GM21367 (cell line): Measurements from ENCODE around the gene OR2AT4.
"Not testable (repeated sequence)": the region's sequence is repeated elsewhere in the genome, so short reads cannot be mapped to it uniquely, and the experiment has no call there.

Source experiments
- ATAC-seq: cut with Tn5 transposase; IDR thresholded peaks from one replicate; pipeline ENCODE4 v1.9.1; 2021; ENCODE audit not compliant: unreplicated experiment

The OR2AT4 gene

GRCh38 chr11:75096456-75097172 is at the start of gene OR2AT4:
OR2AT4 (minus strand) TSS chr11:75096876.
- ATAC-seq, result no peak

GRCh38 chr11:75145972-75146519 is 49.4 kb upstream of the OR2AT4 start:
- no peak for ATAC-seq

DNA sequence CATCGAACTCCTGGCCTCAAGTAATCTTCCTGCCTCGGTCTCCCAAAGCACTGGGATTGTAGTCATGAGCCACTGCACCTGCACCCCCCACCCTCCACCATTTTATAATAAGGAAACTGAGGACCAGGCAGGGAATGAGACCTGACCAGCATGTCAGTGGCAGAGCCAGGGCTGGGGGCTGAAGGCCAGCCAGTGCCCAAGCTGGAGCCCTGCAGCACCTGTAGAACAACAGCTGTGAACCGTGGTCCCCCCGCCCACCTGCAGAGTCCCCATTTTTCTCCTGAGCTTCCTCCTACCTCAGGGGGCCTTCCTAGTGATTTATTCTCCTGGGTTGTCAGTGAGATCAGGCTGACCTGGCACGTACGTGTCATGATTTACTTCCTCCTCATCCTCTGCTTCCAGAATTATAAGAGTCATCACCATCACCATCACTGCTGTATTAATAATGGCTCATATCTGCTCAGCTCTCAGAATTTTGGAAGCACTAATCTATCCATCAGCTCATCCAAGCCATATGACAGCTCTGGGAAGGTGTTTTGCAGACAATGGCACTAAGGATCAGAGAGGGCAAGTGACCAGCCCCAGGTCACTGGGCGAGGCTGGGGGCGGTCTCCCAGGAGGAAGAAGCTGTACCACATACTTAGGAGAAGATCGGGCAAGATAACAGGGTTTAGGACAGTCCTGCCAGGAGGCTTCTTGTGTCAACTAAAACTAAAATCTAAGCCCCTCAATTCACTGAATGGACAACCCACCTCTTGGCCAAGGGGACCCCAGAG is 48.7 kb upstream of the OR2AT4 start:
- ATAC-seq, result no peak

GRCh38 chr11:75144716-75145014 is 48.0 kb upstream of the OR2AT4 start:
- ATAC-seq, result no peak

GRCh38 chr11:75143420-75143731 is 46.7 kb upstream of the OR2AT4 start:
- no peak for ATAC-seq

DNA sequence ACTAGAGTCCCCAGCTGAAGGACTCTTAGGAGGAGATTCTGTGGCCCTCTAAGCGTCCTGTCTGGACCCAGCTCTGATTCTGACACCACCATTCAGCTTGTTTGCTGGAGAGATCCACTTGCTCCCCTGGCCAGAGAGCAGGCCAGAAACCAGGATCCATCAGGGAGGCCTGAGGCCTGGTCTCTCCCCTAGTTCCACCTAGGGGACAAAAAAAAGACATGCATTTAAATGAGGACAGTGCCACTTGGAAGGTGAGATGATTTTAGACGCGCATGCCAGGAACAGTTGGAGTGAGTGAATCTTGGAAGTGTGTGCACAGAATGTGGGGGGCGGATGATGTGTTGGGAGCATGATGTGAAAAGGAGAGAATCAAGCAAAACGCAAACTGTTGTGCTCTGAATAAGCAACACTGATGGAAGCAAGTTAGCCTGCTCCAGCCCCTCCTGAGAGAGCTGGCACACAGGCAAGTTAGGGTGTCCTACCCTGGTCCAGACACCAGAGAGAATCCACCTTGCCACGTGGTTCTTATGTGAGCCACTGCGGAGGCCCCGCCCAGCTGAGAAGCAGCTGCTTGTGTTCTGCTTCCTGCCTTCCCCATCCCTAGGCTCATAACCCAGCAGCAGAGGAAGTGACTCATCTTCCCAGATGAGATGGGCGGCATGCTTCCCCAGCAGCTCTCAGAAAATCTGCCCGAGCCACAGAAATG is 46.2 kb upstream of the OR2AT4 start:
- peak; percentile 69 for ATAC-seq

DNA sequence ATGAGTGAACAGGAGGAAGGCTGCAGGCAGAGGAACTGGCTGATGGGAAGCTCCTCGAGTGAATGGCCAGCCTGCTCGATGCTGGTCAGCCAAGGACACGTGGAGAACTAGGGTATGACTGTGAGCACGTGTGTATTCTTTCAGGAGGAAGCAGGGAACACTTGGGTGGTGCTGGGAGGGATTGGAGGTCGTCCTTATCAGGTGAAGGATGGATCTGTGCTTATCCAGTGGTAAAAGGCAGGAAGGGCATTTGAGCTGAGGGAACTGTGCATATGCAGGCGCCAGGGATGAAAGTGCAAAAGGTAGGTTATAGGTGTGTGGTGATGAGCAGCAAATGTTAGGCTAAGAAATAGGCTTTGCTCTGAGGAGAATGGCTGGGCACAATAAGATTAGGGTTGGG is 44.5 kb upstream of the OR2AT4 start:
- no peak for ATAC-seq

- no peak for ATAC-seq
Measured at GRCh38 chr11:75140269-75141138, 43.8 kb upstream of the OR2AT4 start.

DNA sequence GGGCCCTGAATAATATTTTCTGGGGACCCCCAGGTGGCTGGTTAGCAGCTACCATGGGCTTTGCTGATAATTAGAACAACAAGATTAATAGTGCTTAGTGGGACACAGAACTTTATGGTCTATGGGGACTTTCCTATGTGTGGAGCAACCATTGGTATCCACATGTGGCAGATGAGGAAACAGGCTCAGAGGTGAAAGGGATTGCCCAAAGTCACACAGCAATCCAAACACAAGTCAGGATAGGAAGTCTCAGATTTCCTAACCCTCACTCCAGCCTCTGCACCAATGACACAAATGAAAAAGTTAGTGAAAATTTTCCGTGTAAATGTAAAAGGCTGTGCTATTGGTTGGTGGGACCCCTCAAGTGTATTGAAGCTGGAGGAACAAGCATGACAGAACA is 39.0 kb upstream of the OR2AT4 start:
- ATAC-seq, result no peak

- no peak for ATAC-seq
Measured at GRCh38 chr11:75135021-75135650, 38.5 kb upstream of the OR2AT4 start.

GRCh38 chr11:75133976-75134375 is 37.3 kb upstream of the OR2AT4 start:
- no peak for ATAC-seq

- ATAC-seq, result no peak
Measured at GRCh38 chr11:75132080-75132479, 35.4 kb upstream of the OR2AT4 start.

GRCh38 chr11:75126564-75126963 is 29.9 kb upstream of the OR2AT4 start:
- ATAC-seq, result no peak

GRCh38 chr11:75118577-75118976 is 21.9 kb upstream of the OR2AT4 start:
- no peak for ATAC-seq

DNA sequence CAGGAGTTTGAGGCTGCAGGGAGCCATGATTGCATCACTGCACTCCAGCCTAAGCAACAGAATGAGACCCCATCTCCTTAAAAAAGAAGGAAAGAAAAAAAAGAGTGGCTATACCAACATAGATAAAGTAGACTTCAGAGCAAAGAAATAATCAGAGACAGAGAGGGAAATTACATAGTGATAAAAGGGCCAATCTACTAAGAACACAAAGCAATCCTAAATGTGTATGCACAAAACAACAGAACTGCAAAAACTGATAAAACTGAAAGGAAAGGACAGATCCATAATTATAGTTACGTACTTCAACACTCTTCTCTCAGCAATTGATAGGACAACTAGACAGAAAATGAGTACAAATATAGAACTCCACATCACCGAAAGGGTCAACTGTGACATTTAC is 17.8 kb upstream of the OR2AT4 start:
- no peak for ATAC-seq

GRCh38 chr11:75113030-75113429 is 16.4 kb upstream of the OR2AT4 start:
- ATAC-seq, result no peak

- no peak for ATAC-seq
Measured at GRCh38 chr11:75112200-75112599, 15.5 kb upstream of the OR2AT4 start.

DNA sequence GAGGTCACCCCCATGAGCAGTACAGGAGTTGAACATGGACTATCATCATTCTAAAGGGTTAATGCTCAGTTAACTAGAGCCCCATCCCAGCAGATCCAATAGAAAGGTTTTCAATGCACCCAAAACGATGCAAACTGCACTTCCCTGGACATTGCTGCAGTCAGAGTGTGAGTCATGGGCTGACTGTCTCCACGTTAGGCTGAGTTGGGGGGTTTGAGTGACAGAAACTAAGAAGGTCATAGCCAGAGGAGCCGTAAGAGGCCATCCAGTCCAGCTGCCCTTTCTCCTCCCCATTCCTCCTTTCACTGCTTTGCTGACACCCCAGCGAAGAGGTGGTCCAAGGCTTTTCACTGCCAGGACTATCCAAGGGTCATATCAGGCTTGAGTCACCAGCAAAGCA is 10.5 kb upstream of the OR2AT4 start:
- ATAC-seq, result no peak

- ATAC-seq, result not testable (repeated sequence)
Measured at GRCh38 chr11:75105967-75106681, 9.4 kb upstream of the OR2AT4 start.

GRCh38 chr11:75105462-75105925 is 8.8 kb upstream of the OR2AT4 start:
- no peak for ATAC-seq
